Measurements from ENCODE around the gene TMEM129. TPM values are rescaled to one million over a fixed set of nuclear protein-coding genes. Genes with fewer than 3 reads are reported as not detected.

Gene TMEM129
- total and polyA plus RNA-seq, 9 donors, result 5.6 to 43.2 (median 40.3) TPM

- H3K4me1 ChIP-seq (ENCODE audit: insufficient read depth), result peaks cover 9% of the 10 kb centered on the region
- TF ChIP-seq POLR2A (IDR thresholded peaks at IDR 0.05) (peak; percentile 87), EP300 (IDR thresholded peaks at IDR 0.05) (no peak)
- intact Hi-C loops (cut with DNase I), result no loop called here
- H3K27me3 ChIP-seq, result no peaks in the 10 kb centered on the region
- WGBS, 3 donors, result 0 to 1% (median 0%) methylated on average over 68 to 98 of the region's 98 CpGs
- H3K36me3 ChIP-seq, result no peaks in the 10 kb centered on the region
- peak within 1 kb of the TSS; percentile 77 to 100 for H3K27ac ChIP-seq
- H3K4me3 ChIP-seq, result peak within 1 kb of the TSS; percentile 83
- H3K9me3 ChIP-seq, result no peaks in the 10 kb centered on the region
- DNase-seq, result peak; percentile 95 to 97 (median 96)
Observed at GRCh38 chr4:1712216-1713002, 8.7 kb downstream of the TMEM129 start, which contains the start of gene SLBP. Gene SLBP, minus strand, starts transcription at chr4:1712319. Its CDS starts 131 bp downstream, at chr4:1712188.

- peak overlapping the region; percentile 77 to 100 for H3K27ac ChIP-seq
- intact Hi-C loops (cut with DNase I), result no loop called here
- H3K4me3 ChIP-seq, result peak overlapping the region; percentile 83
- TF ChIP-seq EP300 (IDR thresholded peaks at IDR 0.05) (no peak), POLR2A (IDR thresholded peaks at IDR 0.05) (no peak), CTCF (IDR thresholded peaks at IDR 0.05) (no peak)
- no peaks in the 10 kb centered on the region for H3K9me3 ChIP-seq
- peak; percentile 55 to 73 (median 61) for DNase-seq
- no peaks in the 10 kb centered on the region for H3K36me3 ChIP-seq
- H3K27me3 ChIP-seq, result no peaks in the 10 kb centered on the region
- 0 to 1% (median 1%) methylated on average over 47 to 85 of the region's 85 CpGs for WGBS, 3 donors
- H3K4me1 ChIP-seq (ENCODE audit: insufficient read depth), result peaks cover 9% of the 10 kb centered on the region
Observed at GRCh38 chr4:1711571-1712215, 9.4 kb downstream of the TMEM129 start.

GRCh38 chr4:1711055-1711570 is 10.0 kb downstream of the TMEM129 start:
- intact Hi-C loops (cut with DNase I), result no loop called here

GRCh38 chr4:1708581-1708980 is 12.5 kb downstream of the TMEM129 start:
- Histone ChIP-seq H3K4me3 (no peak overlapping the region), H3K36me3 (no peaks in the 10 kb centered on the region), H3K9me3 (no peaks in the 10 kb centered on the region), H3K27me3 (no peaks in the 10 kb centered on the region), H3K4me1 (ENCODE audit: insufficient read depth) (peaks cover 7% of the 10 kb centered on the region), H3K27ac (no peak overlapping the region)
- no peak for DNase-seq
- intact Hi-C loops (cut with DNase I), result no loop called here
- TF ChIP-seq CTCF (IDR thresholded peaks at IDR 0.05) (no peak), EP300 (IDR thresholded peaks at IDR 0.05) (no peak), POLR2A (IDR thresholded peaks at IDR 0.05) (no peak)
- WGBS, 3 donors, result 52 to 67% (median 67%) methylated on average over 1 of the region's 1 CpG

More at GRCh38 chr4:1711055-1711570, 10.0 kb downstream of the TMEM129 start:
- H3K36me3 ChIP-seq, result no peaks in the 10 kb centered on the region
- peak overlapping the region; percentile 83 for H3K4me3 ChIP-seq
- H3K27ac ChIP-seq, result peak overlapping the region; percentile 77 to 100
- H3K9me3 ChIP-seq, result no peaks in the 10 kb centered on the region
- H3K4me1 ChIP-seq (ENCODE audit: insufficient read depth), result peaks cover 9% of the 10 kb centered on the region
- TF ChIP-seq POLR2A (IDR thresholded peaks at IDR 0.05) (no peak), EP300 (IDR thresholded peaks at IDR 0.05) (no peak), CTCF (IDR thresholded peaks at IDR 0.05) (no peak)
- H3K27me3 ChIP-seq, result no peaks in the 10 kb centered on the region
- WGBS, 3 donors, result 9 to 14% (median 13%) methylated on average over 22 of the region's 22 CpGs
- no peak for DNase-seq

All from ovary (tissue), 9 donors.